Thymus (tissue), 11 donors: ENCODE data around the gene ATP2C2. TPM values are rescaled to one million over a fixed set of nuclear protein-coding genes. Genes with fewer than 3 reads are reported as not detected.

Experiments
- DNase-seq, 9 donors: peaks; one replicate each; pipeline ENCODE4 v3.0.0-alpha.2; 2013; ENCODE audit warnings: low spot score in 9 of 9, low read depth in 6 of 9, missing footprints in 1 of 9
- H3K27ac ChIP-seq, 2 donors: one replicate each; pipeline ENCODE4 v1.5.1; 2013; ENCODE audit warnings: control low read depth in 1 of 2, low read depth in 1 of 2, low read length in 1 of 2, mild to moderate bottlenecking in 1 of 2, moderate library complexity in 1 of 2
- H3K27me3 ChIP-seq, 2 donors: one replicate each; pipeline ENCODE4 v1.5.1; 2013; ENCODE audit warnings: low read length in 1 of 2; ENCODE audit not compliant: control insufficient read depth in 2 of 2, insufficient read depth in 1 of 2
- H3K36me3 ChIP-seq, 2 donors: one replicate each; pipeline ENCODE4 v1.5.1; 2013; ENCODE audit warnings: low read length in 1 of 2, mild to moderate bottlenecking in 1 of 2, moderate library complexity in 1 of 2; ENCODE audit not compliant: control insufficient read depth in 2 of 2, insufficient read depth in 2 of 2
- H3K4me1 ChIP-seq, 2 donors: one replicate each; pipeline ENCODE4 v1.5.1; 2013; ENCODE audit warnings: low read length in 2 of 2; ENCODE audit not compliant: control insufficient read depth in 2 of 2, insufficient read depth in 2 of 2
- H3K4me3 ChIP-seq, 2 donors: one replicate each; pipeline ENCODE4 v1.5.1; 2013; ENCODE audit warnings: low read length in 2 of 2, control low read depth in 1 of 2, mild to moderate bottlenecking in 1 of 2
- H3K9me3 ChIP-seq, 2 donors: one replicate each; pipeline ENCODE4 v1.5.1; 2013; ENCODE audit warnings: low read length in 1 of 2, mild to moderate bottlenecking in 1 of 2; ENCODE audit not compliant: control insufficient read depth in 2 of 2, insufficient read depth in 1 of 2
- WGBS: extraction: QIAGEN DNeasy Blood & Tissue Kit; methylation state at CpG from one replicate; pipeline ENCODE4 v1.1.7; 2013; 5-methylcytosine and 5-hydroxymethylcytosine counted together
- polyA plus RNA-seq: library from polyadenylated mRNA; stranded (reverse); fragments of 200-250 nt; gene quantifications from one replicate; pipeline ENCODE4 v1.2.3, GENCODE V29; 2013
- total RNA-seq: library from RNA; stranded (reverse); fragments of 120-200 nt; gene quantifications from one replicate; pipeline ENCODE4 v1.2.4, GENCODE V29; 2013
- donor health status: healthy.

The ATP2C2 gene
- total and polyA plus RNA-seq, 2 donors: 0.38 to 0.94 TPM

- peaks cover 0 to 17% of the 10 kb centered on the region in 2 donors for H3K27me3 ChIP-seq
- H3K4me3 ChIP-seq: no peak overlapping the region
- DNase-seq: no peak
- 90% methylated on average over 20 of the region's 20 CpGs for WGBS
- no peak overlapping the region for H3K27ac ChIP-seq
- peaks cover 11 to 82% of the 10 kb centered on the region in 2 donors for H3K4me1 ChIP-seq
- H3K9me3 ChIP-seq: no peaks in the 10 kb centered on the region
- no peaks in the 10 kb centered on the region for H3K36me3 ChIP-seq
Observed at GRCh38 chr16:84509032-84509950, 141.0 kb downstream of the ATP2C2 start.

GRCh38 chr16:84511180-84511800 is 143.0 kb downstream of the ATP2C2 start:
- peak in 8 of 9 donors; percentile 67 to 92 (median 82) for DNase-seq
- no peak overlapping the region for H3K4me3 ChIP-seq
- 17% methylated on average over 21 of the region's 21 CpGs for WGBS
- H3K9me3 ChIP-seq: no peaks in the 10 kb centered on the region
- H3K36me3 ChIP-seq: no peaks in the 10 kb centered on the region
- H3K27ac ChIP-seq: no peak overlapping the region
- peaks cover 16 to 79% of the 10 kb centered on the region in 2 donors for H3K4me1 ChIP-seq
- H3K27me3 ChIP-seq: peaks cover 0 to 9% of the 10 kb centered on the region in 2 donors

- WGBS: 85% methylated on average over 13 of the region's 13 CpGs
- Histone ChIP-seq H3K27me3 (peaks cover 0 to 9% of the 10 kb centered on the region in 2 donors), H3K27ac (peak overlapping the region in 1 of 2 donors; percentile 77), H3K4me3 (no peak overlapping the region), H3K36me3 (no peaks in the 10 kb centered on the region), H3K9me3 (no peaks in the 10 kb centered on the region), H3K4me1 (peaks cover 16 to 80% of the 10 kb centered on the region in 2 donors)
- DNase-seq: no peak
Observed at GRCh38 chr16:84511831-84512230, 143.5 kb downstream of the ATP2C2 start.

- WGBS: 90% methylated on average over 10 of the region's 10 CpGs
- peaks cover 16 to 74% of the 10 kb centered on the region in 2 donors for H3K4me1 ChIP-seq
Observed at GRCh38 chr16:84513123-84513522, 144.8 kb downstream of the ATP2C2 start.

GRCh38 chr16:84513666-84514065 is 145.3 kb downstream of the ATP2C2 start:
- Histone ChIP-seq H3K4me3 (no peak overlapping the region), H3K27ac (peak overlapping the region; percentile 98 to 99), H3K9me3 (no peaks in the 10 kb centered on the region), H3K27me3 (peaks cover 0 to 9% of the 10 kb centered on the region in 2 donors), H3K4me1 (peaks cover 16 to 72% of the 10 kb centered on the region in 2 donors), H3K36me3 (no peaks in the 10 kb centered on the region)
- no peak for DNase-seq
- WGBS: 83% methylated on average over 11 of the region's 11 CpGs

More at GRCh38 chr16:84513123-84513522, 144.8 kb downstream of the ATP2C2 start:
- Histone ChIP-seq H3K4me3 (no peak overlapping the region), H3K36me3 (no peaks in the 10 kb centered on the region), H3K27me3 (peaks cover 0 to 9% of the 10 kb centered on the region in 2 donors), H3K27ac (peak overlapping the region; percentile 98 to 99), H3K9me3 (no peaks in the 10 kb centered on the region)
- DNase-seq: no peak

Other genes starting within 250 kb of the ATP2C2 start
- 21.2 TPM for gene HSDL1, start 223.4 kb upstream of the ATP2C2 start, total RNA-seq
- gene HSDL1, start 223.4 kb upstream of the ATP2C2 start, polyA plus RNA-seq: 21.4 TPM
- gene DNAAF1, start 223.2 kb upstream of the ATP2C2 start, total RNA-seq: 0.09 TPM
- 3.1 TPM for gene DNAAF1, start 223.2 kb upstream of the ATP2C2 start, polyA plus RNA-seq
- 14.9 TPM for gene TAF1C, start 181.5 kb upstream of the ATP2C2 start, total RNA-seq
- 72.3 TPM for gene TAF1C, start 181.5 kb upstream of the ATP2C2 start, polyA plus RNA-seq
- 0.38 TPM for gene ADAD2, start 177.4 kb upstream of the ATP2C2 start, total RNA-seq
- gene ADAD2, start 177.4 kb upstream of the ATP2C2 start, polyA plus RNA-seq: 0.71 TPM
- not detected for gene KCNG4, start 128.5 kb upstream of the ATP2C2 start, total RNA-seq
- gene KCNG4, start 128.5 kb upstream of the ATP2C2 start, polyA plus RNA-seq: not detected
- 0.52 TPM for gene WFDC1, start 73.7 kb upstream of the ATP2C2 start, total RNA-seq
- gene WFDC1, start 73.7 kb upstream of the ATP2C2 start, polyA plus RNA-seq: 7.4 TPM
- gene MEAK7, start 136.1 kb downstream of the ATP2C2 start, total RNA-seq: 7.3 TPM
- 4.4 TPM for gene MEAK7, start 136.1 kb downstream of the ATP2C2 start, polyA plus RNA-seq
- 117 TPM for gene COTL1, start 249.5 kb downstream of the ATP2C2 start, total RNA-seq
- gene COTL1, start 249.5 kb downstream of the ATP2C2 start, polyA plus RNA-seq: 145 TPM